SK-N-SH (cell line): ENCODE data around the gene GAP43. TPM values are rescaled to one million over a fixed set of nuclear protein-coding genes. Genes with fewer than 3 reads are reported as not detected.

Source experiments
- CTCF ChIA-PET: fragments of 300-600, 350-600 bp; formaldehyde crosslinking; extraction: SDS; loops from one replicate; lab custom pipeline; 2021; lab: Yijun Ruan, JAX
- POLR2A ChIA-PET: fragments of 350-600 bp; sonication (Branson Sonifier 250); formaldehyde crosslinking; extraction: SDS; loops from one replicate; lab custom pipeline; 2020; ENCODE audit warnings: antibody characterized with exemption, inconsistent platforms; lab: Yijun Ruan, JAX
- DNase-seq: peaks from one replicate; pipeline ENCODE4 v3.0.0; 2012
- H2AFZ ChIP-seq: fragments of 200-600 bp; sonication (generic); 2 replicates; pipeline ENCODE4 v1.8.1; 2016; ENCODE audit warnings: antibody characterized with exemption, mild to moderate bottlenecking, low read depth
- H3F3A ChIP-seq: fragments of 200-600 bp; sonication (generic); replicated peaks from 2 replicates; pipeline ENCODE3; 2016; ENCODE audit warnings: antibody characterized with exemption, mild to moderate bottlenecking; ENCODE audit not compliant: insufficient read depth
- H3K27ac ChIP-seq, 2 experiments: fragments of 200-500 bp in 1 of 2; fragments of 200-600 bp in 1 of 2; sonication (Bioruptor generic) in 1 of 2; sonication (generic), shearing (Covaris generic) in 1 of 2; 2 replicates each; pipeline versions ENCODE4 v1.5.1 to v1.6.1; 2014 to 2016; ENCODE audit warnings: low read depth in 2 of 2, inconsistent platforms in 1 of 2, low read length in 1 of 2, mild to moderate bottlenecking in 1 of 2, mixed read lengths in 1 of 2
- H3K27me3 ChIP-seq: fragments of 200-600 bp; sonication (generic), shearing (Covaris generic); 2 replicates; pipeline ENCODE4 v1.6.1; 2016; ENCODE audit warnings: mixed run types; ENCODE audit not compliant: insufficient read depth
- H3K36me3 ChIP-seq, 2 experiments: fragments of 200-500 bp in 1 of 2; fragments of 200-600 bp in 1 of 2; sonication (Bioruptor generic) in 1 of 2; sonication (generic) in 1 of 2; replicated peaks in 1 of 2; 2 replicates each; pipeline versions ENCODE3 to v1.5.1; 2014 to 2016; ENCODE audit warnings: low read length in 1 of 2, mild to moderate bottlenecking in 1 of 2; ENCODE audit not compliant: insufficient read depth in 2 of 2, control insufficient read depth in 1 of 2
- H3K4me1 ChIP-seq, 2 experiments: fragments of 200-500 bp in 1 of 2; fragments of 200-600 bp in 1 of 2; sonication (Bioruptor generic) in 1 of 2; sonication (generic), shearing (Covaris generic) in 1 of 2; 2 replicates each; pipeline versions ENCODE4 v1.5.1 to v1.6.1; 2014 to 2016; ENCODE audit warnings: low read depth in 1 of 2, low read length in 1 of 2, mixed run types in 1 of 2; ENCODE audit not compliant: insufficient read depth in 2 of 2, control insufficient read depth in 1 of 2
- H3K4me2 ChIP-seq: fragments of 200-600 bp; sonication (generic), shearing (Covaris generic); 2 replicates; pipeline ENCODE4 v1.6.1; 2017; ENCODE audit warnings: mixed run types
- H3K4me3 ChIP-seq, 2 experiments: fragments of 200-500 bp in 1 of 2; fragments of 200-600 bp in 1 of 2; sonication (Bioruptor generic) in 1 of 2; sonication (generic), shearing (Covaris generic) in 1 of 2; 2 replicates each; pipeline versions ENCODE4 v1.5.1 to v1.8.1; 2014 to 2016; ENCODE audit warnings: low read depth in 2 of 2, inconsistent platforms in 1 of 2, low read length in 1 of 2, mild to moderate bottlenecking in 1 of 2, mixed read lengths in 1 of 2, moderate library complexity in 1 of 2
- H3K79me2 ChIP-seq: fragments of 200-600 bp; sonication (generic); 2 replicates; pipeline ENCODE4 v1.8.1; 2017; ENCODE audit warnings: mild to moderate bottlenecking; ENCODE audit not compliant: insufficient read depth
- H3K9ac ChIP-seq: fragments of 200-600 bp; sonication (generic); 2 replicates; pipeline ENCODE4 v1.6.1; 2017; ENCODE audit warnings: mixed run types
- H3K9me2 ChIP-seq: fragments of 200-600 bp; sonication (generic); 2 replicates; pipeline ENCODE4 v1.6.1; 2017; ENCODE audit warnings: mixed run types
- H3K9me3 ChIP-seq: fragments of 200-600 bp; sonication (generic); 2 replicates; pipeline ENCODE4 v1.6.1; 2017; ENCODE audit warnings: mixed run types, mild to moderate bottlenecking, moderate library complexity
- H4K20me1 ChIP-seq: fragments of 200-600 bp; sonication (generic); 2 replicates; pipeline ENCODE4 v1.6.1; 2017; ENCODE audit warnings: mild to moderate bottlenecking, mixed run types; ENCODE audit not compliant: insufficient read depth
- FOSL2 ChIP-seq: IDR thresholded peaks from 2 replicates; pipeline ENCODE4 v1.4.0; 2012; ENCODE audit warnings: low read depth, mild to moderate bottlenecking, moderate library complexity, borderline replicate concordance
- GATA2 ChIP-seq: sonication (generic); formaldehyde crosslinking; IDR thresholded peaks from 2 replicates; pipeline ENCODE4 v1.5.0; 2020; ENCODE audit warnings: mild to moderate bottlenecking, missing genetic modification reagents
- JUND ChIP-seq: IDR thresholded peaks from 2 replicates; pipeline ENCODE4 v1.4.0; 2012
- NFIC ChIP-seq: IDR thresholded peaks from 2 replicates; pipeline ENCODE4 v1.4.0; 2012; ENCODE audit warnings: borderline replicate concordance
- PBX3 ChIP-seq: IDR thresholded peaks from 2 replicates; pipeline ENCODE4; 2012
- RAD21 ChIP-seq: IDR thresholded peaks from 2 replicates; pipeline ENCODE4 v1.6.1; 2012; ENCODE audit warnings: mild to moderate bottlenecking, low read length
- TAF1 ChIP-seq: IDR thresholded peaks from 2 replicates; pipeline ENCODE4 v1.6.1; 2012; ENCODE audit warnings: low read depth, mild to moderate bottlenecking, low read length, moderate library complexity, borderline replicate concordance
- TCF12 ChIP-seq: IDR thresholded peaks from 2 replicates; pipeline ENCODE4 v1.4.0; 2012
- TEAD4 ChIP-seq: IDR thresholded peaks from 2 replicates; pipeline ENCODE4 v1.4.0; 2012; ENCODE audit warnings: mild to moderate bottlenecking, borderline replicate concordance; ENCODE audit not compliant: insufficient read depth
- YY1 ChIP-seq: IDR thresholded peaks from 2 replicates; pipeline ENCODE4 v1.4.0; 2012; ENCODE audit warnings: low read depth, mild to moderate bottlenecking
- WGBS: methylation state at CpG from one replicate; pipeline ENCODE4 v1.1.6; 2017; ENCODE audit warnings: low lambda C conversion rate; 5-methylcytosine and 5-hydroxymethylcytosine counted together
- polyA plus RNA-seq, 3 experiments: library from polyadenylated mRNA; depleted of rRNA; stranded (reverse); fragments of >200 nt; gene quantifications; 2 replicates each; pipeline ENCODE4 v1.2.3, GENCODE V29; 2012

Gene GAP43
- polyA plus RNA-seq, 1 of the 3 experiments (the other 2 are of a cell fraction), result 14.0 TPM

- no peaks in the 10 kb centered on the region for H3K36me3 ChIP-seq
- no peak for TF ChIP-seq RAD21
- no peak for TF ChIP-seq YY1
- no peak for TF ChIP-seq TAF1
- TF ChIP-seq NFIC, result no peak
- TF ChIP-seq TEAD4, result no peak
- no peaks in the 10 kb centered on the region for H4K20me1 ChIP-seq
- H3K4me3 ChIP-seq, result no peak overlapping the region
- POLR2A ChIA-PET, result interaction anchor here (1.4 kb wide), 1 partner anchor 16 kb away, joined by 6 read pairs; no protein-coding TSS in a partner anchor
- peaks cover 34 to 51% of the 10 kb centered on the region in 2 experiments; a peak in 3 of 4 replicates for H3K4me1 ChIP-seq
- CTCF ChIA-PET, result interaction anchor here (1.0 to 4.2 kb wide), 3 partner anchors 16 to 75 kb away, joined by 3 to 29 read pairs (median 15); no protein-coding TSS in a partner anchor
- H3K79me2 ChIP-seq, result no peaks in the 10 kb centered on the region
- peaks cover 19% of the 10 kb centered on the region for H3F3A ChIP-seq
- peak overlapping the region; percentile 62; the same call in 1 of the 2 replicates for H3K4me2 ChIP-seq
- WGBS, result 74% methylated on average over 3 of the region's 3 CpGs
- H2AFZ ChIP-seq, result peak overlapping the region; percentile 80
- H3K9me3 ChIP-seq, result no peaks in the 10 kb centered on the region
- H3K9ac ChIP-seq, result no peak overlapping the region; the same call in 1 of the 2 replicates
- no peaks in the 10 kb centered on the region for H3K9me2 ChIP-seq
- H3K27ac ChIP-seq, result peak overlapping the region; percentile 63 to 99
- DNase-seq, result no peak
- no peaks in the 10 kb centered on the region for H3K27me3 ChIP-seq
These were observed 86.6 kb downstream of the GAP43 start for GRCh38 chr3:115709931-115710330.

GRCh38 chr3:115710799-115711198 lies 87.5 kb downstream of the GAP43 start:
- H3K36me3 ChIP-seq, result no peaks in the 10 kb centered on the region
- H3K27ac ChIP-seq, result peak overlapping the region; percentile 63 to 99
- H3F3A ChIP-seq, result peaks cover 19% of the 10 kb centered on the region
- no peak for DNase-seq
- H2AFZ ChIP-seq, result peak overlapping the region; percentile 80
- no peaks in the 10 kb centered on the region for H3K79me2 ChIP-seq
- H3K27me3 ChIP-seq, result no peaks in the 10 kb centered on the region
- H3K4me1 ChIP-seq, result peaks cover 34 to 53% of the 10 kb centered on the region in 2 experiments; a peak in 3 of 4 replicates
- peak overlapping the region; percentile 42; the same call in 1 of the 2 replicates for H3K9ac ChIP-seq
- CTCF ChIA-PET, result interaction anchor here (0.7 to 4.2 kb wide), 5 partner anchors 17 to 618 kb away, joined by 3 to 29 read pairs (median 6); no protein-coding TSS in a partner anchor
- no peaks in the 10 kb centered on the region for H4K20me1 ChIP-seq
- H3K4me3 ChIP-seq, result peak overlapping the region; percentile 6 to 27; a peak in 3 of 4 replicates
- POLR2A ChIA-PET, result no interaction called here
- no peaks in the 10 kb centered on the region for H3K9me2 ChIP-seq
- 14% methylated on average over 2 of the region's 2 CpGs for WGBS
- no peaks in the 10 kb centered on the region for H3K9me3 ChIP-seq
- peak overlapping the region; percentile 62; the same call in 1 of the 2 replicates for H3K4me2 ChIP-seq
- TF ChIP-seq GATA2 (CRISPR knock-in tag) (no peak), JUND (0 out of 2 replicates have a peak, but pooled peaks have one; percentile 30), FOSL2 (peak; percentile 7; the same call in 1 of the 2 replicates), YY1 (no peak), PBX3 (peak; percentile 55; the same call in 1 of the 2 replicates), TCF12 (peak; percentile 9; the same call in 1 of the 2 replicates)
